ENCODE measurements around the gene PDE4D.
"Not testable (repeated sequence)": the region's sequence is repeated elsewhere in the genome, so short reads cannot be mapped to it uniquely, and the experiment has no call there.

PDE4D gene

GRCh38 chr5:59326596-59326995 is 566.9 kb downstream of the PDE4D start:
- no peak for DNase-seq (ENCODE audit: low spot score)

- DNase-seq (ENCODE audit: low spot score), result no peak
Measured at GRCh38 chr5:59325070-59325469, 568.5 kb downstream of the PDE4D start.

DNA sequence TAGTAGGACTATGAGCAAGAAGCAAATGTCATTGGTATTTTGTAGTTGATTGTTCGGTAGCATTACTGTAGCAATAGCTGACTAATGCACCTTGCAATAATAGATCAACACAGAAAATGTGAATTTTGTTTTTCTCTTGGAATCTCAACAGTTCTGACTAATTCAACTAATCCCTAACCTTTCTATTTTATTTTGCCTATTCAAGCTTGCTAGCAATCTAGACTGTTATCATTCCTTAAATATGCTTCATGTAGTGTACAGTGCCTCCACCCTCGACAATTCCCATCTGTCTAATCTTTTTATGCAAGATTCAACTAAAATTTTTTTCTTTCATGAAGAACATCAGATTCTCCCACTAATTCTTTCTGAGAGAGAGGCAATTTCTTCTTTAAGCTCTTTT is 570.6 kb downstream of the PDE4D start:
- DNase-seq (ENCODE audit: low spot score), result no peak

DNA sequence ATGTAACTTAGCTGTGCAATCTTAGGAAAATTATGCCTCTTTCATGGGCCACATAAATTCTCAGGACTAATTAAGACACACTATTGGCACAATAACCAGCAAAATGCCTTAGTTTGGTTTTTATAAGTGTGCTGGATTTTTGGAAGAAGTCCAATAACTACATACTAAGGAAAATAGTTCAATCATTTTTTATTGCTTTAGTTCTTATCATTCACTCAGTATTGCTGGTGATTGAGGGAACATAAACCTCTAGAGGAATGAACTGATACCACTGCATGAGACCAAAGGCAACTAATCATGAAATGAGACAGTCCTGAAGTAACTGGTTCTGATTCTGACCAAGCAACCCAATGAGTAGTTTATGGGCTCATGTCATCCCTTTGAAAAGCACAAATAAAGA is 571.5 kb downstream of the PDE4D start:
- no peak for DNase-seq (ENCODE audit: low spot score)

GRCh38 chr5:59321642-59322041 is 571.9 kb downstream of the PDE4D start:
- no peak for DNase-seq (ENCODE audit: low spot score)

DNA sequence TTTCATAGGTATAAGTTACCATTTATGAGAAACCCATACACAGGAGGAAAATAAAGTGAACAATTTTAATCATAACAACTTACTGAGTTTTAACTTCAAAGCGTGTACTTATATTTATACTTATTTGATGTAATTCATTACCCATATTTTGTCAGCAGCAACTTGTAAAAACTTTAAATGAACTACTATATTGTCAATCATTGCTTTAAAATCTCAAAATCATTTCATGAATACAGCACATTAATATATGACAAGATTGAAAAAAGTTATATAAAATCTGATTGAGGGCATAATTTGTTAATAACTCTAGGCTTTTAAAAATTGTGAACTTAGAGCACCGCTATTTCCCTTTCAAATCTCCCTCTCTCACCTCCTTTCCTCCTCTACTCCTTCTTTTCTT is 573.1 kb downstream of the PDE4D start:
- no peak for DNase-seq (ENCODE audit: low spot score)

GRCh38 chr5:59319250-59319649 is 574.3 kb downstream of the PDE4D start:
- no peak for DNase-seq (ENCODE audit: low spot score)

GRCh38 chr5:59317774-59318205 is 575.7 kb downstream of the PDE4D start:
- no peak for DNase-seq (ENCODE audit: low spot score)

DNA sequence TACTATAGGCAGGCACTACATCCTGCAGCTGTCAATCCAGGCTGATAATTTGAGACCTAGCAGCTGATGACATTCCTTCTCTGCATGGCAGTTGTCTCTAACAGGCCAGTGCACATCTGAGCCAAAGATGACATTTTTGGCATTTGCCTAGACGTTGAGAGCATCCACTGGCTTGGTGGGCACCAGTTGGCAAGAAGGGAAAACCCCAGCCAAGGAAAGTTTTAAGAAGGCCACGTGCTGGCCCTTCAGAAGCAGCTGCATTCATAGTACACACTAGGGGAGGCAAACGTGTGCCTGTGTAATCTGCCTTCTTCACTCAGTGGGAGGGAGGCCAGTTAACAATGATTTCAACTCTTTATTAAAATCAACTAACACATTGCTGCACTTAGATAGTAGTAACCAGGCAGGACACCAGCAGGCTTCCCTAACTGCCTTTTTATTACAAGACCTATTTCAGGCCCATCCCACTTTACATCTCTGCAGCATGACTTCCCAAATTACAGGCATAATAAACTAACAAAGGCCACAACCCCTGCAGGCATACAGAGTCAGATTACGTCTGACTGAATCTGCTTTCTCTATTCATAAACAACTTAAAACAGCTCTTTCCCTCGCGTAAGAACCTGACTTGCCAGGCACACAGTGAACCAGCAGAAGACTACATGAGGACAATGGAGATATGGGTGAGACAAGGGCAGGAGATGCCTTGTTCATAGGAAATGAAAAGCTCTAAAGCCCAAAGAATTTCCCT is 576.3 kb downstream of the PDE4D start:
- no peak for DNase-seq (ENCODE audit: low spot score)

- no peak for DNase-seq (ENCODE audit: low spot score)
Measured at GRCh38 chr5:59312223-59312622, 581.3 kb downstream of the PDE4D start.

DNA sequence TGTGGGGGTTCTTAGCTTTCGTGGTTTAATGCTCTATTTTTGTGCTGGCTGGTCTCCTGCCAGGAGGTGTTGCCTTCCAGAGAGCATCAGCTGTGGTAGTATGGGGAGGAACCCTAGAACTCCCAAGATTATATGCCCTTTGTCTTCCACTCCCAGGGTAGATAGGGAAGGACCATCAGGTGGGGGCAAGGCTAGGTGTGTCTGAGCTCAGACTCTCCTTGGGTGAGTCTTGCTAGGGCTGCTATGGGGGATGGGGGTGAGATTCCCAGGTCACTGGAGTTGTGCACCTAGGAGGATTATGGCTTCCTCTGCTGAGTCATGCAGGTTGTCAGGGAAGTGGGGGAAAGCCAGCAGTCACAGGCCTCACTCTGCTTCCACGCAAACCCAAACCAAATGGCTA is 584.8 kb downstream of the PDE4D start:
- not testable (repeated sequence) for DNase-seq (ENCODE audit: low spot score)

- not testable (repeated sequence) for DNase-seq (ENCODE audit: low spot score)
Measured at GRCh38 chr5:59303289-59303716, 590.2 kb downstream of the PDE4D start.

DNA sequence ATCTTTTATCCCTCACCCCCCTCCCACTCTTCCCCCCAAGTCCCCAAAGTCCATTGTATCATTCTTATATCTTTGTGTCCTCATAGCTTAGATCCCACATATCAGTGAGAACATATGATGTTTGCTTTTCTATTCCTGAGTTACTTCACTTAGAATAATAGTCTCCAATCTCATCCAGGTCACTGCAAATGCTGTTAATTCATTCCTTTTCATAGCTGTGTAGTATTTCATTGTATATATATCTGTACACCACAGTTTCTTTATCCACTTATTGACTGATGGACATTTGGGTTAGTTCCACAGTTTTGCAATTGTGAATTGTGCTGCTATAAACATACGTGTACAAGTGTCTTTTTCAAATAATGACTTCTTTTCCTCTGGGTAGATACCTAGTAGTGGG is 591.0 kb downstream of the PDE4D start:
- DNase-seq (ENCODE audit: low spot score), result not testable (repeated sequence)

- no peak for DNase-seq (ENCODE audit: low spot score)
Measured at GRCh38 chr5:59301727-59302126, 591.8 kb downstream of the PDE4D start.

- DNase-seq (ENCODE audit: low spot score), result no peak
Measured at GRCh38 chr5:59300930-59301329, 592.6 kb downstream of the PDE4D start.

- no peak for DNase-seq (ENCODE audit: low spot score)
Measured at GRCh38 chr5:59299006-59299405, 594.5 kb downstream of the PDE4D start.

DNA sequence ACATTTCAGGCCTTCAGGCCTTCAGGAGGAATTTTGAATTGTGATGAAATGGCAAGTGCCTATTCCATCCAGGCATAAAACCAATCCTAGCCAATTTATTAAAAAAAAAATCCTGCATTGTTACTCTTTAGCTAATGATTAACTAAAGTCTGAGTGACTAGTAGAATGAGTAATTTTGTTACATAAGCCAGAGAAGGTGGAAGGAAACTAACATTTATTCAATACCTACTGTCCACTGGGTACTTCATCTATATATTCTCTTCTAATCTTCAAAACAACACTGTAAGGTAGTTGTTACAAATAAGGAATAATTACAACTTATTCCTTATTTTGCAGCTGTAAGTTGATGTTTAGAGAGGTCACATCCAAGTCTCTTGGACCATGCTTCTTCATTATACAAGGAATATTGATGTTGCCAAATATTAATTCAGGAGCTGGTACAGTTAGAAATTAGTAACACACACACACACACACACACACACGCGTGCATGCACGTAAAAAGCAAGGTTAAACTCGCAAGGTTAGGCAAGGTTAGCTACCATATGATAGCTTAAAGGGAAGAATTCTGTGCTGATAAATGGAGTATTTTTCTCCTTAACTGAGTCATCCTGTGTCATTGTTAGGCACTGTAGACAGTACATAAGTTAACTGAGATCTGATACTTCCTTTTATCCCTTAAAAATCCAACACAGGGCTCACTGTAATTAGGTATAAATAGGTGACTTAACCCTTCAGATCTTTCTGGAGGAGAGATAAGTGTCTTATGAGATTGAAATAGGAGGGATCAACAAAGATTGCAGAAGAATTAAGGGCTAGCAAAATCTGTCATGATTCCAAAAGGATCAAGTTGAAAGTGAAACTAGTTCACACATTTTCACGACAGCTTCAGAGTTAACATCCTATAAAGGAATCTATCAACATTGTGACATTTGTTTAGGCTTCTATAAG is 596.9 kb downstream of the PDE4D start:
- peak; percentile 8 for DNase-seq (ENCODE audit: low spot score)

DNA sequence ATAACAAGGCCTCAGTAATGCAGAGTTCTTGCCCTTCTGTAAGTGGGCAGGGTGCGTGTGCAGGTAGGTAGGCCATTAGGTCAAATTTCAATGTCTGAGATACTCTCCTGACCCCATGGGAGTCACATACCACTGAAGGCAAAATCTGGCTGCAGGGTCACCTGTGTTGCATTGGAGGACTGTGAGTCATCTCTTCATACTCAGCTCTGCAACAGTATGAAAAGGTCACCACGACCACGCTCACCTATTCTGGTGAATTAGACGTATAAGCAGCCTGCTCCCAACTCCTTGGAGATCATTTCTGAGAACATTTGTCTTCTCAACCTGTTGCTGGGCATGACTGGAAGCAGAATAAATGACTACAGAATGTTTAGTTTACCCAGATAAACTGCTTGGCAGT is 599.8 kb downstream of the PDE4D start:
- no peak for DNase-seq (ENCODE audit: low spot score)

DNA sequence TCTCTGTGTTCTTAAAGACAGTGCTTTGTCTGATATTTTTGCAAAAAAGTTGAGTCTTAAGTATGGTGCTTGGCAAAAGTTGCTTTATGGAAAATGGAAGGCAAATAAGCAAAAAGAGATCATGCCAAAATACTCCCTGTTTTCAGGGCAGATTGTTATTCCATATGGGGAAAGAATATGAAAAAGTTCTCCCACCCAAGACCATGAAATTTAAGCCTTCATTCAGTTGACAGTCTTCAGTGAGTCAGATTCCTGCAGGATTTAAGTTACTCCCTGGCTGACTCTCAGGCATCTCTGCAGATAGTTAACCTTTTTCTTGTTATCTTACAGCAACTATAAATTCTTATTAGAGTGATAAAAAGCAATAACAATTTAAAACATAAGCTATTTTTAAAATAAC is 601.6 kb downstream of the PDE4D start:
- no peak for DNase-seq (ENCODE audit: low spot score)

DNA sequence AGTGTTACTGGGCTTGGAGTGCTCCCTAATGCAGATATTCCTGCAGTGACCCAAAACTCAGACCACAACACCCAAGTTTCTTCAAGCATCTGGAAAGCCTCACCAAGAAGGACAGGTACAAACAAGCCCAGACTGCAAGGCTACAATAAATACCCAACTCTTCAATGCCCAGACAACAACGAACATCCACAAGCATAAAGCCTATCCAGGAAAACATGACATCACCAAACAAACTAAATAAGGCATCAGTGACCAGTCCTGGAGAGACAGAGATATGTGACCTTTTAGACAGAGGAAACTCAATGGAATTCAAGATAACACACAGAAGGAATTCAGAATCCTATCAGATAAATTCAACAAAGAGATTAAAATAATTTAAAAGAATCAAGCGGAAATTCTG is 605.6 kb downstream of the PDE4D start:
- no peak for DNase-seq (ENCODE audit: low spot score)

DNA sequence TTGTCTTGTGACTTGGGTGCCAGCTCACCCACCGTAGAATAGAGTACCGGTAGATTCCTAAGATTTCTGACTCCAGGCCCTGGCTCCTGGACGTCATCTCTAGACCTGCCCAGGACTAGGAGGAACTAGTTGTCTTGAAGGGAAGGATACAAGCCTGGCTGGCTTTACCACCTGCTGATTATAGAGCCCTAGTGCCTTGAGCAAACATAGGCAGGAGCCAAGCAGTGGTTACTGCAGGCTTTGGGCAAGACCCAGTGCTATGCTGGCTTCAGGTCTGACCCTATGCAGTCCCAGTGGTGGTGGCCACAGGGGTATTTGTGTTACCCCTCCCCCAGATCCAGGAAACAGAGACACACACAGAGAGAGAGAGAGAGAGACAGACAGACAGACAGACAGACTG is 606.2 kb downstream of the PDE4D start:
- no peak for DNase-seq (ENCODE audit: low spot score)

- DNase-seq (ENCODE audit: low spot score), result no peak
Measured at GRCh38 chr5:59286510-59286909, 607.0 kb downstream of the PDE4D start.
